HG02938 (cell line): ENCODE measurements around the gene STARD6.
"Not testable (repeated sequence)": the region's sequence is repeated elsewhere in the genome, so short reads cannot be mapped to it uniquely, and the experiment has no call there.

Source experiments
- ATAC-seq: cut with Tn5 transposase; IDR thresholded peaks from one replicate; pipeline ENCODE4 v1.9.1; 2021; ENCODE audit warnings: mild to moderate bottlenecking, moderate library complexity; ENCODE audit not compliant: unreplicated experiment

The STARD6 gene, protein sequence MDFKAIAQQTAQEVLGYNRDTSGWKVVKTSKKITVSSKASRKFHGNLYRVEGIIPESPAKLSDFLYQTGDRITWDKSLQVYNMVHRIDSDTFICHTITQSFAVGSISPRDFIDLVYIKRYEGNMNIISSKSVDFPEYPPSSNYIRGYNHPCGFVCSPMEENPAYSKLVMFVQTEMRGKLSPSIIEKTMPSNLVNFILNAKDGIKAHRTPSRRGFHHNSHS

DNA sequence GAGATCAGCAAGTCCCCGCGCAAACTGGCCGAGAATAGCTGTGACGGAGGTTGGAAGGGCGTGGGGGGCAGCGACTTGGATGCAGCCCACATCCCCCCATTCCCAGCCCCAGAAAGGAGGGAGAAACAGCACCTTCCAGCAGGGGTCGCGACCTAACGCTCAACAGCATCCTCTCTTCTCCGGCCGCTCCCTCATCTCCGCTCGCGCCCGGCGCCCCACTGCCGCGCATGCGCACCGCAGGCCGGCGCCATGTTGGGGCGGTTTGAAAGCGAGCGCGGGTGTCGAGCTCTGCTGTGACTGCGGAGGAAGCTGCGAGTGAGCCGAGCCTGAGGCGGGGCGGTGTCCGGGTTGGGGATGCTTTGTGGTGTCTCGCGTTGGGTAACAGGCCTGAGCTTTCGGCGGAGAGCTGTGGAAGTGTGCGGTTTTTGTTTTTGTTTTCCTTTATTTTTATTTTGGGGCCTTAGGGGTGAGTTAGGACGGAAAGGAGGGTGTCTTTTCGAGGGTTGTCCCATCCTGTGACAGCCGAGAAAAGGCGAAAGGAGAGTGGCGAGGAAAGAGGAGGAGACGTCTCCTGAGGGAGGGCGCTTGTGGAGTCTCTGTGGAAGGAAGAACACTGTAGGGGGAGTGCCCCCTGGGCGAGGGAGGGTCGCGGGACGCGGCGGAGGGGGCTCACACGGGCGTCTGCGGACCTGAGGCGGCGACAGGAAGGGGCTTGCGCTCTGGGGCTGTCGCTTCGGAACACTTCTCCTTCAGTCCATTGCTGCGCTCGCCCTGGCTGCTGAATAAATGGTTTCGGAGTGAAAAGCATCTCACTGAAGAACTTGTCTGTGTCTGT, at the start of gene STARD6, which contains the start of gene C18orf54:
TSS of gene STARD6 (minus strand) at position 199 of the 835 bp plus-strand sequence. CDS start 3,285 bp downstream, outside the sequence.
TSS of gene C18orf54 (plus strand) at position 247 of the 835 bp plus-strand sequence. CDS start 2,667 bp downstream, outside the sequence.
- peak; percentile 84 for ATAC-seq

DNA sequence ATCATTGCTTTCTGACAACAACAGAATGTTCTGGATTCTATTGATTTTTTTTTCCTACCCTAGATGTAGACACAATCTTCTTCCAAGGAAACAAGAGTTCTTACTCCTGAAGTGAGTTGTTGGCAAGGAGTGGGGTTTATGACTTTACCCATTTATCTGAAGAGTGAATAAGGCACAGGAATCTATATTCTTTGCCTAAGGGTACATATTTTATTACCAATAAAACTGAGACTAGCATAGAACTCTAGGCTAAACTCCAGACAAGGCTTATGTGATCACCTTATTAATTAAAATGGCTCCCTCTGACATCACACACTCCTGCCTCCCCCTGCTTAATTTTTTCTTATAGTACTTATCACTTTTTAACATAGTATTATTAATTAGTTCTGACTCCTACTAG, 47.6 kb upstream of the STARD6 start:
- ATAC-seq: no peak

DNA sequence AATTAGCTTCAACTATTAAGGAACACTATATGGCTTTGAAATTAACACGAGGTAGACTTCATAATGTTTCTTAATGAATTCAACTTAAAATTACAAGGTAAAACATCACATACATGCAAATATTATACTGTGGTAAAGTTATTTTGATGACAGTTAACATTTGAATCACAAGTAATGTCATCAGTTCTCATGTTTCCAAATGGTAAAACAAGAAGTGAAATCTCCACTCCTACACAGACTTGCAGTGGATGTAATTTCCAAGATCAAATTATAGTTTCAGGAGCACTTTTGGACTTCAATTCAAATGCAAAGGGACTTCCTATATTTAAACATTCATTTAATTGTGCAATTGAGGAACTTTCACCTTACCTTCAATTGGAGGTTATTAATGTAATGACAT, 39.1 kb upstream of the STARD6 start:
- ATAC-seq: no peak

DNA sequence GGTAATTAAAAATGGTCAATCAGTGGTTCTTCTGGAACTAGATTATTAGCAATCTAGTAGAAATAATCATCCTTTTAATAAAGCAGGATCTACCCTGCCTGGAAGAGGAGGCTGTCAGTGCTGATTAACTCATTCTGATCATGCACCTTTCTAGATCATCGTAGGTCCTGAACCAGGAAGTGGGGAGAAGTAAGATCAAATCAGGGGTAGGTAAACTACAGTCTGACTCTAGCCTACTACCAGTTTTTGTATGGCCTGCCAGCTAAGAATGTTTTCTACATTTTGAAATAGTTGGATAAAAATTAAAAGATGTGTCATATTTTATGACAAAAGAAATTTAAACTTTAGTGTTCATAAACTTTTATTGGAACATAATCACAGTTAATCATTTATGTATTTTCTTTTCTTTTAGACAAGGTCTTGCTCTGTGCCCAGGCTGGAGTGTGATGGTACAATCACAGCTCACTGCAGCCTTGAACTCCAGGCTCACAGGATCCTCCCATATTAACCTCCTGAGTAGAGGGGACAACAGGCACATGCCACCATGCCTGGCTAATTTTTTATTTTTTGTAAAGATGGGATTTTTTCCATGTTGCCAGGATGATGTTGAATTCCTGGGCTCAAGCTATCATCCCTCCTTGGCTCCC, 36.1 kb upstream of the STARD6 start:
- ATAC-seq: no peak

DNA sequence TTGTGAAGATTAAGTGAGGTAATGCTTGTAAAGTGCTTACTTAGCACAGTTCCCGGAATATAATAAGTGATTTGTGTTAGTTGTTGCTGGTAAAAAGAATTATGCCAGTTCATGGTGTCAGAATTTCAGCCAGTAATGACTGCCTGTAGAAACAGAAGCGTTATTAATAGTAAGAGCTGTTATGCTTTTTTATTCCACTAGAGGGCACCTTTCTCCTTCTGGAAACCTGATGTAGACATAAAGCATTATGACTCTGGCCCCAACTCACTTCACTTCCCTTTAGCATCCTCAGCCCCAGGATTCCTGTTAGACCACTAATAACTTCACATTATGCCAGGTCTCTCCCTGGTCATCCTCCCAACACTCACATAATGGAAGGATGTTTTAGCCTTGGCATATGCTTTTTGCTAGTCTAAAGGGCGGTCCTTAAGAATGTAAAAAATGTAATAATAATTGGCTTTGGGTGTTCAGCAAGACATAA, 34.9 kb upstream of the STARD6 start:
- ATAC-seq: peak; percentile 63

DNA sequence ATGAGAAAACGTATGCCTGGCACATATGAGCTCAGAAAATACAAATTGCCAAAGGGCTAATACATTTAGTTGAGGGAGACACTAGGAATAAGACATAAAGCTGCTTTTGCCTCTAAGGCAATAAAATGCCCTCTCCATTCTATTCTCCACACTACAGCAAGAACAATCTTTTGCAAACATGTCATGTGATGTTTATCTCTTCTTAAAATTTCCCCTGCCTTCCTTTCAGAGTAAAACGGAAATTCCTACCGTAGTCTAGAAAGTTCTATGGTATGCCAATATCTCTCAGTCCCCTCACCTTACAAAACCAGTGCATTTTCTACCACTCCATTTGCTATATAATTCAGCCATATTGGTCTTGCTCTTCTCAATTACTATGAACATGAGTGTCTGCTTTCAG, 33.2 kb upstream of the STARD6 start:
- no peak for ATAC-seq

DNA sequence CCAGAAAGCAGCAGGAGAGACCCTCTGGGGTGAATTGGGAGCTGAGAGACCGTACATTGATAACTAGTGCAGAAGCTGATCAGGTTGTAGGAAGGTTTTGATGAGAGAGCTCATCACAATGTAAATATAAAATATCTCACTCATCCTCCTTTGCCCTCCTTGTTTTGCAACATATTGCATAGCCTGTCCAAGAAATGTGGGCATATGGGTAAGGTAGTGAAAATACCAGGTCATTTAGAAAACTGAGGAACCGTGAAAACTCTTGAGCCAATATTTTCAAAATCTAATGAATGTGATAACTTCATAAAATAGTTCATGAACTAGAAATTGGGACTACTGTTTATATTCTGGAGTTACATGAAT, 31.5 kb upstream of the STARD6 start:
- peak; percentile 5 for ATAC-seq

DNA sequence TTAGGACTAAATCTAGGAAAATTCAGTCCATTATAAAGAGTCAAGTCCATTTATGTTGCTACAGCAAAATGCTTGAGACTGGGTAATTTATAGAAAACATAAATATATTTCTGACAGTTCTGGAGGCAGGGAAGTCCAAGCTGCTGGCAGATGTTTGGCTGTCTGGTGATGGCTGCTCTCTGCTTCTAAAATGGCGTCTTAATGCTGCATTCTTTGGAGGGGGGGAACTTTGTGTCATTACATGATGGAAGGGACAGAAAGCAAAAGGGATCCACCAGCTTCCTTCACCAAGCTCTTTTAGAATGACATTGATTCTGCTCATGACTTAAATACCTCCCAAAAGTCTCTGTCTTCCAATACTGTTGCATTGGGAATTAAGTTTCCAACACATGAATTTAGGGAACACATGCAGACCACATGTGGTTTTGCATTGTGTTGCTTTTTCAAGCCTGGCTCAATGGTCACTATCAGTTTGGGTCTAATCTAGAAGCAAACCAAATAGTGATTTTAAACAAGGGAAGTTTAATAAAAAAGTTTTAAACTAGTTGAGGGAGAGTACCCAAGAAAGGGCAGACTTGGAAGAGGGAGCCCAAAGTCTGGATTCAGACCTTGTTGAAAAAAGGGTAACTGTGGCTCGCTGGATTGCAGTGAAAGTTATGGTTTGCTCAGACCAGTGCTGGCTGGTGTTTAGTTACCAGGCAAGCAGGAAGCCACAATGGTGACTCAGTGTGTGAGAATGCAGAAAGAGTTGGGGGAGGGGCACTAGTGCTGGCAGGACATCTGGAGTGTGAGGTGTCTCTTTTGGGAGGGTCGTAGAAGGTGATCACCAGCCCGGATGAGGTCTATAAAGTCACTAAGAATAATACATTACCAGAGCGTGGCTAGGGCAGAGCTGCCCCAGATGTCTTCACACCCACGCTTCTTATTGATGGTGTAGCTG, 30.8 kb upstream of the STARD6 start:
- ATAC-seq: peak; percentile 89

DNA sequence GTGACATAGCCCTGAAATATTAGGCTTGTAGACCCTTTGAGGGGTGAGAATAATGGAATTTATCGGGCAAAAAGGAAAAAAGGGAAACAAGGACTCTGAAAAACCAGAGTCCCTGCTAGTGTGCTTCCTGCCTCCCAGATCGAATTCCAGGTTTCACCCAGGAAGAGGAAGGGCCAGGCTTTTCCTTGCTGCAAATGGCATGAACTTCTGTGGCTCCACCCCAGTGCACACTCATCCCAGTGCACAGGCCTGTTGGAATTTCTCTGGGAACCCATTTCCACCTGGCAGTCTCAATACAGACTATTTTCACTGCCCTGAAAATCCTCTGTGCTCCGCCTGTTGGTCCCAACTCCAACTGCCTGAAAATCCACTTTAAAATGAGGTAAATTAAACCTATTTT, 30.0 kb upstream of the STARD6 start:
- no peak for ATAC-seq

DNA sequence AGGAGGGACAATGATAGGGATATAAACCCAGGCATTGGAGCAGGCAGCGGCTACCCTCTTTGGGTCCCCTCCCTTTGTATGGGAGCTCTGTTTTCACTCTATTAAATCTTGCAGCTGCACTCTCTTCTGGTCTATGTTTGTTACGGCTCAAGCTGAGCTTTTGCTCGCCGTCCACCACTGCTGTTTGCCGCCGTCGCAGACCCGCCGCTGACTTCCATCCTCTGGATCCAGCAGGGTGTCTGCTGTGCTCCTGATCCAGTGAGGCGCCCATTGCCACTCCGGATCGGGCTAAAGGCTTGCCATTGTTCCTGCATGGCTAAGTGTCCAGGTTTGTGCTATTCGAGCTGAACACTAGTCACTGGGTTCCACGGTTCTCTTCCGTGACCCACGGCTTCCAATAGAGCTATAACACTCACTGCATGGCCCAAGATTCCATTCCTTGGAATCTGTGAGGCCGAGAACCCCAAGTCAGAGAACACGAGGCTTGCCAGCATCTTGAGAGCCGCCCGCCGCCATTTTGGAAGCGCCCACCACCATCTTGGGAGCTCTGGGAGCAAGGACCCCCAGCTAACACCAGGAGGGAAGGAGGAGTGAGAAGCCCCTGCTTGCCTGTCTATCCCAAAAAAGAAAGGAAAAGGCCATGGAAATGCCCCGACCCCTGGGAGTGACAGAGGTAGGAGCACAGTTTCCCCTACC, 29.3 kb upstream of the STARD6 start:
- ATAC-seq: not testable (repeated sequence)

DNA sequence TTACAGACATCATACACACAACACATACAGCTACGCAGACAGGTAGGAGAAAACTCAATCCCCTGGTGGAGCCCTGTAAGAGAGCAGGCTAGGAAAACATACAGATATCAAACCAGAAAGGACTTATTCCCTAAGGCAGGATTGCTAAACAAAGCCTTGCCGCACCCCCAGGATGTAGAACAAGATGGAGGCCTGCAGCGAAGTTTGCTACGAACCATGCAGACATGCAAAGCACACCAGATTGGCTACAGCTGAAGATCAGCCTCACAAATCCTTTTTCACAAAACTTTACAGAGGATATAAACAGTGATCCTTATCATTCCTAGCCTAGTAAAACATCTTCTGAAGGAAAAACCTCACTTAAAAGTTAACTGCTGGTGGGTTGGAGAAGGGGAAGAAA, 28.4 kb upstream of the STARD6 start:
- ATAC-seq: no peak

DNA sequence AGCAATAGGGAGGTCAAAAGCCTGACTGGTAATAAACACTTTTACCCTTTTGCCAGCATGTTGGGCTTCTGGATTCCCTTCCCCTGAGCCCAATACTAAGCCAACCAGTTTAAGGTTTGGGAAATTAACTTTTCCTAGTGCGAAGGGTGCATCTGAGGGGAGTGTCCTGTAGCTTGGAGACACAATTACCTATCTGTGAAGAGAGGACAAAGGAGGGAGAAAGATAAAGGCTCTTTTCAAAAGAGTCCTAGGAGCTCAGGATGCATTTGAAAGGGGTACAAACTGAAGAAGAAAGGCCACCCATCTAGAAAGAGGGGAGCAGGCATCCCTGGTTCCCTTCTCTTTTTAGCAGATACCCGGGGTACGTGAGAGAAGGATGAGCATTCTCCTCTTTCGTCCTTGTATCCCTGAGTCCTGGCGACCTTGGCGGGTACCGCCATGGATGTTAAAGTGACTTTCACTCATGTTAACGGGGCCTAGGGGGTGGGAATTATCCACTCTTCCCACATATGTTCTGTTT, 25.1 kb upstream of the STARD6 start:
- no peak for ATAC-seq

DNA sequence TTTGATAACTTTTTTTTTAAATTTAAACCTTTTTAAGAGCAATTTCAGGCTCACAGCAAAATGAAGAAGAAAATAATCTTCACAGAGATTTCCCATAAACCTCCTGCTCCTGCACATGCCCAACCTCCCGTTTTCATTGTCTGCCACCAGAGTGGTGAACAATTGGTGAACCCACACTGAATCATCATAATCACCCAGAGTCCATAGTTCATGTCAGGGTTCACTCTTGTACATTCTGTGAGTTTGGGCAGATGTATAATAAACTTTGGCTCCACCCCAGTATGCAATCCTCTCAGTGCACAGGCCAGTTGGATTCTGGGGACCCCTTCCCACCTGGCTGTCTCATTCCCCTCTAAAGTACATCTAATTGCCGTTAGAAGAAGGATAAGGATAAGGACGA, 24.4 kb upstream of the STARD6 start:
- no peak for ATAC-seq

DNA sequence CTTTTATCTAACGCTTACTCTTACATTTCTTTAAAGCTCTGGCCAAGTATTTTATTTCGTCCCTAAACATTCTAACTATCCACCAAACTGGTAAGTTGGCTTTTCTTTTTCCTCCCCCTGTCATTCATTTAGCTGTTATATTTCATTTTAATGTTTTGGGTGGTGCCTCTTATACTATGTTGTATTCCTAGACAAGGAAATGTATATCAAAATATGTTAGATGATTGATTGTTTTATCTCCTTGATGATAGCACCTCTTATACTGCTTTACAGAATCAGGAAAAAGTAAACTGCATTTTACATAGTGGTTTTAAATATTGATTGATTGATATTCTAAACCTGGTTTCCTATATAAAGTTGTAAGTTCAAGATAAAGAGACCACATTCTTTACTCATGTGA, 24.0 kb upstream of the STARD6 start:
- ATAC-seq: no peak

DNA sequence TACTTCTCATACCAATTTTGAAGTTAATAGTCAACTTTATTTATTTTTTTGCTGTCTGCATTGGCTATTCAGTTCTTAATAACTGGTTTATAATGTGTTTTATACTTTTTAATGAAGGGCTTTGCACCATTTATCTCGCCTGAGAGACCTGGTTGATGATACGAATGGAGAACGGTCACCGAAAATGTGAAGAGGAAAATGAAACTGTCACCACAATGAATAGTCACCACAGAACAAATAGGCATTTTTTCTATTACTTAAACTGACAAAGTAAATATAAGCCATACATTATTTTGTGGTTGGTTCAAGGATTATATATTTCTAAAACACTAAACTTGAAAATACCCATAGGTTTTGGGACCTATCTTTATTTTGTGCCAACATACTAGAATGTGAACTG, 20.4 kb upstream of the STARD6 start:
- ATAC-seq: no peak

DNA sequence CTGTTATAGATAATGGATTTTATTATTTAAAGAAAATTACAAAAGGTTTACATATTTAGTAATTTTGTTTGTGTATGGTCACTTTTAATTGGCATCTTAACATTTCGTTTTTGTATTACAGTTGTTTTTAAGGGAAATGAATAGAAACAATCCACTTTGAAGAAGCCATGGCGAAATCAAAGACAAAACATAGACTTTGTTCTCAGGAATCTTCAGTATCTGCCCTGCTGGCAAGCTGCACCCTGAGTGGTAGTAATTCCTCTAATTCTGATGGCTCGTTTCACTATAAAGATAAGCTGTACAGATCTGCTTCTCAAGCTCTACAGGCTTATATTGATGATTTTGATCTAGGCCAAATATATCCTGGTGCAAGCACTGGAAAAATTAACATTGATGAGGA, 2.7 kb upstream of the STARD6 start:
- no peak for ATAC-seq

DNA sequence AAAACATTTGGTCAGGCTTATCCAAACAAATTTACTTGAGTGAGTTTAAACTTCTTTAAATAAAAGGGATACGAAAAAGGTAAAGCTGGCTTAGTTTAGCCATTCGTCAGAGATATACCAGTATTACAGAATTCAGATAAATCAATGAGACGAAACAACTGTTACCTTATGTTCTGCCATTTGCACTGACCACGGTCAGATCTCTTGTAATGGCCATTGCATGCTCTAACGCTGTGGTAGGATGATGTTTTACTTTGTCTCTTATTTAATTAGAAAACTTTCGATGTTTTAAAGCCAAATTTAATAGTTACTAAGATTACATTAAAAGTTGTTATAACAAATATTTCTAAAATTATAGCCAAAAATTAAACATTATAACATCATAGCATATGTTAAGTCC, 1.6 kb upstream of the STARD6 start:
- ATAC-seq: no peak

DNA sequence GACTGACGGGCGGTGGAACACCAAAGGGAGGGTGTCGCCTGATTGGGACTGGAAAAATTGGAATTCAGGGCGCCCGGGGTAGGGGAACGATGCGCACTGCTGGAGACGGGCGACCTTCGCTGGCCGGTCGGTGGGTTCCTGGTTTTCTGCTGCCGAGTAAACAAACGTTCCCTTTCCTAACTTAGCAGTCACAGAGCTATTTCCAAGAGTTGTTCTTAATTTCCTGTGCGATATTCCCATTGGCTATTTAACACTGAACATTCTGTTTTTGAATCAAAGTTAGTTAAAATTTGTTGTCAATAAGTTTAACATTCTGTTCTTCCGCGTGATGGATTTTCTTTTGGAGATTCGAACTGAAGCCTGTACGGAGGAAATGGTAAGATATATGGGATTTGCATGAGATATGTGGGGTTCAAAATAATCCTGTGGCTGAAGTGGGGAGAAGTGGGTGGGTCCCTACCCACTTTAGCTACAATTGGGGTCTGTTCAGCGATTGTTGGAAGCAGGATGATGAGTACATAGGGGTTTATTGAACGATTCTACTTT, 910 bp upstream of the STARD6 start:
- ATAC-seq: no peak

DNA sequence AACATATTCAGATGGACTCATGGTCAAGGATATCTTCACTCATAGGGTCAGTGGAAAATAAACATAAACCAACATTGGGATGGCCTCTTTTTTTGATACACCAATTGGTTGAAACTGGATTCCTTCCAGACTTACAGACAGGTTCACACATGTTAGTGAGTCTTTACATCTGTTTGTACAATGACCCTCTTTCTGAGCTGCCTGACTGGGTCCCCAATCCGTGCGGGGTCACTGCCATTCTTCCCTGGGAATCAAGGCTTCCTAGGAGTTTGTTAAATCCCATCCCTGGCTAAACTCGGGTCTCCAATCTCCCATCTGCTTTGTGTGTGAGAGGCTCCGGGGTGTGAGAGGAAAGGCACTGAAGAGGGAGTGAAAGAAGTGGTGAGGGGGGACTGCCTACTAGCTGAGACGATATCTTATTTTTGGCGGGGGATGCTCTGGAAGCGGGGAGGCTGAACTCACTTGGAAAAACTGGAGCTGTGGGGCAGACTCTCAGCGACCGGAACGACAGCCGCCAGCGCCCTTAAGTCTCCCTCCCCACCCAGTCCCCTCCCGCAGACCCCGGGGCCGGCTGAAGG, 487 bp downstream of the STARD6 start:
- peak; percentile 19 for ATAC-seq
